Breast epithelium (tissue), 3 donors: ENCODE data around the gene CCL18.
"Not testable (repeated sequence)": the region's sequence is repeated elsewhere in the genome, so short reads cannot be mapped to it uniquely, and the experiment has no call there.

Source experiments
- POLR2A ChIP-seq: fragments of 450-650 bp; IDR thresholded peaks from one replicate; pipeline ENCODE4 v1.6.1; 2016; ENCODE audit warnings: antibody characterized with exemption, mild to moderate bottlenecking, moderate library complexity
- TF ChIP-seq, protein P1 (sequence below), 3 donors: fragments of 450-650 bp; IDR thresholded peaks; one replicate each; pipeline ENCODE4 v1.5.1; 2016 to 2017; ENCODE audit warnings: antibody characterized with exemption in 3 of 3, mild to moderate bottlenecking in 3 of 3, moderate library complexity in 3 of 3

DNA sequence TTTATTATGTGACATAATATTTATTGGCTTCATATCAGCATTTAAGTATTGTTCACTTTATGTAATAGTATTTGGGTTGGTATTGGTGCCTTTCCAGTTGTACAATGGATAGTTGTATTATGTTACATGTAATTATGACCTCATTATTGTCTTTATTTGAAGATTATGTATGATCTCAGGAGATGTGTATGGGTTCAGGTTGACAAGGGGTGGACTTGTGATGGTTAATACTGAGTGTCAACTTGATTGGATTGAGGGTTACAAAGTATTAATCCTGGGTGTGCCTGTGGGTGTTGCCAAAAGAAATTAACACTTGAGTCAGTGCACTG, 51.5 kb downstream of the CCL18 start:
- TF ChIP-seq, protein P1, sequence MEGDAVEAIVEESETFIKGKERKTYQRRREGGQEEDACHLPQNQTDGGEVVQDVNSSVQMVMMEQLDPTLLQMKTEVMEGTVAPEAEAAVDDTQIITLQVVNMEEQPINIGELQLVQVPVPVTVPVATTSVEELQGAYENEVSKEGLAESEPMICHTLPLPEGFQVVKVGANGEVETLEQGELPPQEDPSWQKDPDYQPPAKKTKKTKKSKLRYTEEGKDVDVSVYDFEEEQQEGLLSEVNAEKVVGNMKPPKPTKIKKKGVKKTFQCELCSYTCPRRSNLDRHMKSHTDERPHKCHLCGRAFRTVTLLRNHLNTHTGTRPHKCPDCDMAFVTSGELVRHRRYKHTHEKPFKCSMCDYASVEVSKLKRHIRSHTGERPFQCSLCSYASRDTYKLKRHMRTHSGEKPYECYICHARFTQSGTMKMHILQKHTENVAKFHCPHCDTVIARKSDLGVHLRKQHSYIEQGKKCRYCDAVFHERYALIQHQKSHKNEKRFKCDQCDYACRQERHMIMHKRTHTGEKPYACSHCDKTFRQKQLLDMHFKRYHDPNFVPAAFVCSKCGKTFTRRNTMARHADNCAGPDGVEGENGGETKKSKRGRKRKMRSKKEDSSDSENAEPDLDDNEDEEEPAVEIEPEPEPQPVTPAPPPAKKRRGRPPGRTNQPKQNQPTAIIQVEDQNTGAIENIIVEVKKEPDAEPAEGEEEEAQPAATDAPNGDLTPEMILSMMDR (IDR thresholded peaks at IDR 0.05), result not testable (repeated sequence)
- TF ChIP-seq POLR2A, result not testable (repeated sequence)
